Cardiac muscle cell (in vitro differentiated cells and primary cell): Measurements from ENCODE around the gene EMILIN2. TPM values are rescaled to one million over a fixed set of nuclear protein-coding genes. Genes with fewer than 3 reads are reported as not detected.
"Not testable (repeated sequence)": the region's sequence is repeated elsewhere in the genome, so short reads cannot be mapped to it uniquely, and the experiment has no call there.

Experiments
- DNase-seq, 2 donors: peaks; one replicate each; pipeline versions ENCODE4 v3.0.0 to v3.0.0-alpha.2; 2010 to 2017; ENCODE audit warnings: low read depth in 1 of 2, low spot score in 1 of 2
- H3K27ac ChIP-seq: fragments of 200-600 bp; sonication (generic); 2 replicates; pipeline ENCODE4 v1.5.1; 2016
- H3K27me3 ChIP-seq: fragments of 200-600 bp; sonication (generic); 2 replicates; pipeline ENCODE4 v1.6.0; 2016; ENCODE audit warnings: control low read depth
- H3K36me3 ChIP-seq: fragments of 200-600 bp; sonication (generic); 2 replicates; pipeline ENCODE4 v1.5.1; 2016; ENCODE audit warnings: control low read depth
- H3K4me1 ChIP-seq: fragments of 200-600 bp; sonication (generic); 2 replicates; pipeline ENCODE4 v1.8.1; 2017; ENCODE audit warnings: low read depth, mild to moderate bottlenecking, mixed run types
- H3K4me3 ChIP-seq: fragments of 200-600 bp; sonication (generic); 2 replicates; pipeline ENCODE4 v1.5.1; 2016; ENCODE audit warnings: mild to moderate bottlenecking
- H3K9me3 ChIP-seq: fragments of 200-600 bp; sonication (generic); 2 replicates; pipeline ENCODE4 v1.5.1; 2017; ENCODE audit warnings: low read depth, mild to moderate bottlenecking, control low read depth
- polyA plus RNA-seq: library from polyadenylated mRNA; unstranded; fragments of >200 nt; fragmentation: Nextera tagmentation; extraction: Ambion mirVana; gene quantifications from 2 replicates; pipeline ENCODE4 v1.2.1, GENCODE V29; 2016
- total RNA-seq: library from RNA; depleted of rRNA; stranded (reverse); fragments of >200 nt; gene quantifications from 2 replicates; pipeline ENCODE4 v1.2.3, GENCODE V29; 2016
- TF ChIP-seq, protein P1 (sequence below): IDR thresholded peaks from 2 replicates; pipeline ENCODE4 v1.5.1; 2012; ENCODE audit warnings: low read depth, mild to moderate bottlenecking, low read length

The EMILIN2 gene
- total and polyA plus RNA-seq, 2 experiments from 2014 or later = 96.8 to 134 TPM

DNA sequence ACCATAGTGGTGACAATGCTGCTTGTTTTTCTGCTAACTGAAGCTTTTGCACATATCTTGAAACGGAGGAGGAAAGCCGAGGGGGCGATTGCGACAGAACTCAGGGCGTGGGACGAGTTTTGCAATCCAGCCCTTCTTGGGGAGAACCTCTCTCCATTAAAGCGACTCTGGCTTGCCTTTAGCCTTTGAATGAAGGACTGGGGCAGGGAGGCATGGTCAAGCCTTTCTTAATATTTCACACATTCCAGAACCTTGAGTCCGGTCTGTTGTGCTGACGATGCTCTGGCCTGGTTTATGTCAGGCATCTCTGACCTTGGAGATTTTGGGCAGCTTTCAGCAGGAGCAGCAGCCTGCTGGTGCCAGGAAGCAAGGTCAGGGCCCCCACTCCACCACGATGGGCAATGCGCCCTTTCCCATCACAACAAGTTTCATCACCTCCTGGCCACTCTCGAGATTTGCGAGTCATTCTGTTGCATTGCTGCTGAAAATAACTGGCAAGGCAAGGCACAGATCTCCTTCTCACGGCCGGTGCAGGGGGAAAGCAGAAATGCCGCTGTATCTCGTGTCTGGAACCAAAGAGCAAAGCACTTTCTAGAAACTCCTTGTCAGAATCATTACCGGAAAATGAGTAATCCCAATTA, 10.8 kb downstream of the EMILIN2 start:
- H3K36me3 ChIP-seq = peaks cover 8% of the 10 kb centered on the region
- H3K27ac ChIP-seq = peak overlapping the region; percentile 98
- no peaks in the 10 kb centered on the region for H3K27me3 ChIP-seq
- TF ChIP-seq, protein P1, sequence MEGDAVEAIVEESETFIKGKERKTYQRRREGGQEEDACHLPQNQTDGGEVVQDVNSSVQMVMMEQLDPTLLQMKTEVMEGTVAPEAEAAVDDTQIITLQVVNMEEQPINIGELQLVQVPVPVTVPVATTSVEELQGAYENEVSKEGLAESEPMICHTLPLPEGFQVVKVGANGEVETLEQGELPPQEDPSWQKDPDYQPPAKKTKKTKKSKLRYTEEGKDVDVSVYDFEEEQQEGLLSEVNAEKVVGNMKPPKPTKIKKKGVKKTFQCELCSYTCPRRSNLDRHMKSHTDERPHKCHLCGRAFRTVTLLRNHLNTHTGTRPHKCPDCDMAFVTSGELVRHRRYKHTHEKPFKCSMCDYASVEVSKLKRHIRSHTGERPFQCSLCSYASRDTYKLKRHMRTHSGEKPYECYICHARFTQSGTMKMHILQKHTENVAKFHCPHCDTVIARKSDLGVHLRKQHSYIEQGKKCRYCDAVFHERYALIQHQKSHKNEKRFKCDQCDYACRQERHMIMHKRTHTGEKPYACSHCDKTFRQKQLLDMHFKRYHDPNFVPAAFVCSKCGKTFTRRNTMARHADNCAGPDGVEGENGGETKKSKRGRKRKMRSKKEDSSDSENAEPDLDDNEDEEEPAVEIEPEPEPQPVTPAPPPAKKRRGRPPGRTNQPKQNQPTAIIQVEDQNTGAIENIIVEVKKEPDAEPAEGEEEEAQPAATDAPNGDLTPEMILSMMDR = no peak
- H3K4me3 ChIP-seq = no peak overlapping the region
- no peaks in the 10 kb centered on the region for H3K9me3 ChIP-seq
- peak; percentile 91 to 99 for DNase-seq
- H3K4me1 ChIP-seq = peaks cover 58% of the 10 kb centered on the region

GRCh38 chr18:2860397-2860796, 13.6 kb downstream of the EMILIN2 start:
- not testable (repeated sequence) for H3K27me3 ChIP-seq, H3K4me3 ChIP-seq, DNase-seq, H3K27ac ChIP-seq, H3K36me3 ChIP-seq, H3K9me3 ChIP-seq
- H3K4me1 ChIP-seq = peaks cover 30% of the 10 kb centered on the region

GRCh38 chr18:2863997-2864396, 17.2 kb downstream of the EMILIN2 start:
- H3K9me3 ChIP-seq, H3K4me3 ChIP-seq, H3K27me3 ChIP-seq, H3K36me3 ChIP-seq, DNase-seq, H3K27ac ChIP-seq, H3K4me1 ChIP-seq: not testable (repeated sequence)

- not testable (repeated sequence) for H3K4me1 ChIP-seq, H3K9me3 ChIP-seq, H3K4me3 ChIP-seq, H3K27ac ChIP-seq, DNase-seq, H3K27me3 ChIP-seq, H3K36me3 ChIP-seq
Observed at GRCh38 chr18:2866465-2866864, 19.7 kb downstream of the EMILIN2 start.

- Histone ChIP-seq H3K27me3 (no peaks in the 10 kb centered on the region), H3K4me3 (no peak overlapping the region), H3K36me3 (no peaks in the 10 kb centered on the region), H3K4me1 (peaks cover 6% of the 10 kb centered on the region), H3K27ac (no peak overlapping the region), H3K9me3 (no peaks in the 10 kb centered on the region)
- TF ChIP-seq, protein P1 = no peak
- DNase-seq = no peak
Observed at GRCh38 chr18:2869207-2869606, 22.4 kb downstream of the EMILIN2 start.

DNA sequence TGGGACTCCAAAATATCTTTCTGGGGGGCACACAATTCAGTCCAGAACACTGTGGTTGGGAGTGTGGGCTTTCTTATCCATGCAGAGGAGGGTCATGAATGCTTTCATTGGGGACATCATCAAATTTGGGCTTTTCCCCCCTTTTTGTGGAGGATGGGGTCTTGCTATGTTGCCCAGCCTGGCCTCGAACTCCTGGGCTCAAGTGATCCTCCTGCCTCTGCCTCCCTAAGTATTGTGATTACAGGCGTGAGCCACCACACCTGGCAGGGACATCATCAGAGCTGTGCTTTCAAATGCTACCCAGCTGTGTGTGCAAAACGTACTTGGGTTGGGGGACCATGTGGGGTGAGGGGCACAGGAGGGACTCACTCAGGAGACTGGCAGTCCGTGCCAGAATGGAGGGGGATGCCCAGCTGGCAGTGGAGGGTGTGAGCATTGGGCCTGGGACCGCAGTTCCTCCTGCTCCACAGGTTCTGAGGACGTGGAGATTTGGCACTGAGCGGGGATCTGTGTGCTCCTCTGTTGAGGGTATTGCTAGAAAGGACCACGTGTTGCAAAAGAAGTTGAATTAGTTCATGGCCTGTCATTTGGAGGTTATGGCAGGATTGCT, 24.4 kb downstream of the EMILIN2 start:
- DNase-seq = no peak
- TF ChIP-seq, protein P1 = no peak
- peak overlapping the region; percentile 28 for H3K27ac ChIP-seq
- no peaks in the 10 kb centered on the region for H3K27me3 ChIP-seq
- no peaks in the 10 kb centered on the region for H3K36me3 ChIP-seq
- no peak overlapping the region for H3K4me3 ChIP-seq
- peaks cover 26% of the 10 kb centered on the region for H3K4me1 ChIP-seq
- no peaks in the 10 kb centered on the region for H3K9me3 ChIP-seq

GRCh38 chr18:2872095-2872494, 25.3 kb downstream of the EMILIN2 start:
- Histone ChIP-seq H3K9me3 (no peaks in the 10 kb centered on the region), H3K4me3 (no peak overlapping the region)
- TF ChIP-seq, protein P1 = no peak

More at GRCh38 chr18:2872095-2872494, 25.3 kb downstream of the EMILIN2 start:
- Histone ChIP-seq H3K36me3 (no peaks in the 10 kb centered on the region), H3K27me3 (no peaks in the 10 kb centered on the region), H3K4me1 (peaks cover 23% of the 10 kb centered on the region), H3K27ac (peak overlapping the region; percentile 42)
- no peak for DNase-seq
